HG02840 (cell line): ENCODE results near the gene PUS3.
A peak's percentile ranks its signal among the peaks of the same experiment; 100 is the strongest.
"Not testable (repeated sequence)": the region's sequence is repeated elsewhere in the genome, so short reads cannot be mapped to it uniquely, and the experiment has no call there.

Experiments
- ATAC-seq: cut with Tn5 transposase; IDR thresholded peaks from one replicate; pipeline ENCODE4 v1.9.1; 2021; ENCODE audit warnings: mild to moderate bottlenecking, moderate library complexity, moderate number of reproducible peaks; ENCODE audit not compliant: unreplicated experiment, low FRiP score

PUS3 gene

GRCh38 chr11:125922156-125922555, 19.1 kb upstream of the PUS3 start:
- ATAC-seq = no peak

GRCh38 chr11:125921042-125921441, 18.0 kb upstream of the PUS3 start:
- no peak for ATAC-seq

GRCh38 chr11:125918140-125918840, 15.3 kb upstream of the PUS3 start:
- no peak for ATAC-seq

- ATAC-seq = no peak
Measured at GRCh38 chr11:125916683-125917347, 13.8 kb upstream of the PUS3 start.

GRCh38 chr11:125914601-125915000, 11.6 kb upstream of the PUS3 start:
- not testable (repeated sequence) for ATAC-seq

- ATAC-seq = no peak
Measured at GRCh38 chr11:125910226-125910849, 7.3 kb upstream of the PUS3 start.

GRCh38 chr11:125904678-125905077, 1.7 kb upstream of the PUS3 start:
- ATAC-seq = no peak

- no peak for ATAC-seq
Measured at GRCh38 chr11:125903711-125904659, 979 bp upstream of the PUS3 start, which contains the start of gene DDX25. DDX25 (plus strand) TSS chr11:125904508; CDS start chr11:125904518, 10 bp downstream.

- no peak for ATAC-seq
Measured at GRCh38 chr11:125902277-125902926, 604 bp downstream of the PUS3 start.

GRCh38 chr11:125901872-125902271, 1.1 kb downstream of the PUS3 start:
- ATAC-seq = no peak

GRCh38 chr11:125892994-125893393, 10.0 kb downstream of the PUS3 start:
- ATAC-seq = no peak

GRCh38 chr11:125892071-125892470, 10.9 kb downstream of the PUS3 start:
- ATAC-seq = no peak

- no peak for ATAC-seq
Measured at GRCh38 chr11:125890447-125891100, 12.4 kb downstream of the PUS3 start.

GRCh38 chr11:125887373-125888324, 15.4 kb downstream of the PUS3 start, which contains the start of gene HYLS1:
HYLS1 (plus strand) TSS chr11:125887668; CDS start chr11:125899369, 11,701 bp downstream.
- peak; percentile 93 for ATAC-seq

GRCh38 chr11:125886997-125887372, 16.0 kb downstream of the PUS3 start:
- peak; percentile 34 for ATAC-seq

GRCh38 chr11:125883375-125883774, 19.6 kb downstream of the PUS3 start:
- no peak for ATAC-seq

GRCh38 chr11:125881291-125881690, 21.7 kb downstream of the PUS3 start:
- no peak for ATAC-seq

GRCh38 chr11:125874556-125875124, 28.4 kb downstream of the PUS3 start:
- ATAC-seq = no peak
